Activated CD4-positive, alpha-beta T cell treated with anti-CD3 and anti-CD28 coated beads for 36 hours (primary cell): ENCODE data around the gene SLC9A1. TPM values are rescaled to one million over a fixed set of nuclear protein-coding genes. Genes with fewer than 3 reads are reported as not detected.
"Not testable (repeated sequence)": the region's sequence is repeated elsewhere in the genome, so short reads cannot be mapped to it uniquely, and the experiment has no call there.

ENCODE experiments used
- ATAC-seq: fragments of 200-7000 bp; cut with Tn5 transposase; one replicate; pipeline ENCODE4 v1.10.0; 2021; ENCODE audit warnings: mild to moderate bottlenecking, moderate library complexity
- CTCF ChIA-PET: fragments of 350-600 bp; sonication (Branson Sonifier 250); formaldehyde crosslinking; loops from one replicate; lab custom pipeline; 2021; ENCODE audit warnings: antibody characterized with exemption; lab: Charles Lee
- POLR2A ChIA-PET: fragments of 350-600 bp; sonication (Branson Sonifier 250); formaldehyde crosslinking; loops from one replicate; lab custom pipeline; 2021; ENCODE audit warnings: antibody characterized with exemption, inconsistent platforms; lab: Charles Lee
- DNase-seq: peaks from one replicate; pipeline ENCODE4 v3.0.0-alpha.2; 2020
- H3K27ac Mint-ChIP-seq: one replicate; pipeline ENCODE4 v1.8.0; 2021; ENCODE audit warnings: mixed read lengths
- H3K27me3 Mint-ChIP-seq: one replicate; pipeline ENCODE4 v1.8.0; 2021; ENCODE audit warnings: mixed read lengths
- H3K36me3 Mint-ChIP-seq: one replicate; pipeline ENCODE4 v1.8.0; 2021; ENCODE audit warnings: low read depth, mixed read lengths
- H3K4me1 Mint-ChIP-seq: one replicate; pipeline ENCODE4 v1.8.0; 2021; ENCODE audit warnings: mixed read lengths
- H3K4me3 Mint-ChIP-seq: one replicate; pipeline ENCODE4 v1.8.0; 2021; ENCODE audit warnings: mild to moderate bottlenecking, moderate library complexity, mixed read lengths
- H3K9me3 Mint-ChIP-seq: one replicate; pipeline ENCODE4 v1.8.0; 2021; ENCODE audit warnings: low read depth, mixed read lengths
- intact Hi-C, 2 experiments: fragments of 100-400 bp; cut with DNase I in 1 of 2; cut with micrococcal nuclease in 1 of 2; formaldehyde crosslinking; loops; one replicate each; pipeline versions ENCODE4 v1.14.2 to v1.15.1; 2022 to 2024; cut with DNase I, micrococcal nuclease
- total RNA-seq, 2 experiments: library from RNA; stranded (reverse); gene quantifications; one replicate each; pipeline ENCODE4 v1.2.3, GENCODE V29; 2021

Gene SLC9A1
- 10 to 100 TPM; 15.6 to 20.4 TPM for total RNA-seq

DNA sequence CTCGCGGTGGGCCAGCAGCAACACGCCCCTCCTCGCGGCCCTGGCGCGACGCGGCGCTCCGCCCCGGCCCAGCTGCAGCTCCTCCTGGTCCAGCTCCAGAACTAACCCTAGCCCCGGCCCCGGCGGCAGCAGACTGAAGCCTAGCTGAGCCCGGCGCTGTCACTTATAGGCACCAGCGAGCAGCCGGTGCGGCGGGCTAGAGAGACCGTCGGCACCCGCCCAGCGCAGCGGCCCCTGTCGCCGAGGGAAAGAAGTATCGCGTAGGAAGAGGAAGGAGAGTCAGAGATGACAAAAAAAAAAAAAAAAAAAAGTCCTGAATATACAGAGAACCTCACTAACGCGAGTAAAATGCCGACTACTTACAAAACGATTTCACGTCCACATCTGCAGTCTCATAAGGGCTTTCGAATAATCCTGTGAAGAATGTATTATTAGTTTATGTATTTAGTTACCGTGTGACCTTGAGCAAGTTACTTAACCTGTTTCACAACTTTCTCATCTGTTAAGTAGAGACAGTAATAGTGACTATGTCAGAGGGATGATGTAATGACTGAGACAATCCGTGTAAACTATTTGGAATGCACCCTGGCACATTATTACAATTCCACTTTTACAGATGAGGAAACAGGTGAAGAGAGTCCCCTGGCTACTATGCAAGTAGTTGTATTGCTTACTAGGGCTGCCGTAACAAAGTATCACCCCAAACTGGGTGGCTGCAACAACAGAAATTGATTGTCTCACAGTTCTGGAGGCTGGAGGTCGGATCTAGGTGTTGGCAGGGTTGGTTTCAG is at the start of gene SLC9A1:
SLC9A1 (minus strand) TSS at position 135 of the 791 bp plus-strand sequence. CDS start 791 bp downstream, outside the sequence.
- POLR2A ChIA-PET: interaction anchor here (0.6 to 4.8 kb wide), 18 partner anchors 10 to 201 kb away, joined by 3 to 44 read pairs (median 5); no protein-coding TSS in a partner anchor
- Mint-ChIP-seq H3K4me3 (peak within 1 kb of the TSS; percentile 81), H3K36me3 (peaks cover 5% of the 10 kb centered on the region), H3K9me3 (no peaks in the 10 kb centered on the region), H3K27ac (peak within 1 kb of the TSS; percentile 97), H3K4me1 (peaks cover 42% of the 10 kb centered on the region), H3K27me3 (no peaks in the 10 kb centered on the region)
- peak; percentile 95 for DNase-seq
- ATAC-seq: peak; percentile 90
- CTCF ChIA-PET: interaction anchor here (0.5 to 2.5 kb wide), 22 partner anchors 10 to 921 kb away, joined by 3 to 11 read pairs (median 4); partner anchors contain the start of gene CEP85
- intact Hi-C loops: loop anchor here (1.0 to 5.0 kb wide), 11 partner anchors 18 to 1582 kb away; partner anchors contain the start of genes WDTC1 (in 2 of the 2), GPN2 (in 1 of the 2), NUDC (in 1 of the 2) and TMEM222 (in 1 of the 2)

DNA sequence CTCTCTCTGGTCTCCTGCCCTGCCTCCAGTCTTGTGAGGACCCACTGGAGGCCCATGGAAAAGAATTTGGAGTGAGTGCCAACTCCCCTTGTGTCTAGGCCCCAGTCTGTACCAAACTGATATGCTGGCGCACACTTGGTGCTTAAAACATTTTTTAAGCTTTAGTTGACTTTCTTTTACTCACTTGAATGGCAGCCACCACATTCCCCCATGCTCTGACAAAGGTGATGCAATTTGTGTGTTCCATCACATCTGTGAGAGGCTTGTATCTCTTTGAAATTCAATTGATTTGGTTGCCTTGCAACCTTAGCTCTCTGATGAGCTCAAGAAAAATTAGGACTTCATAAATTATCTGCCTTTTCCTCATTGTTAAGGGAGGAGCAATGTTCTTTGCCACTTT is 49.0 kb upstream of the SLC9A1 start:
- intact Hi-C loops: no loop called here
- Mint-ChIP-seq H3K27ac (no peak overlapping the region), H3K4me3 (no peak overlapping the region), H3K4me1 (no peaks in the 10 kb centered on the region), H3K27me3 (no peaks in the 10 kb centered on the region), H3K36me3 (no peaks in the 10 kb centered on the region), H3K9me3 (no peaks in the 10 kb centered on the region)
- ChIA-PET POLR2A (interaction anchor here (0.6 kb wide), 2 partner anchors 446 to 591 kb away, joined by 3 to 13 read pairs; no protein-coding TSS in a partner anchor), CTCF (interaction anchor here (0.7 to 1.9 kb wide), 7 partner anchors 9 to 93 kb away, joined by 3 to 13 read pairs (median 4); no protein-coding TSS in a partner anchor)
- DNase-seq (no peak), ATAC-seq (no peak)

DNA sequence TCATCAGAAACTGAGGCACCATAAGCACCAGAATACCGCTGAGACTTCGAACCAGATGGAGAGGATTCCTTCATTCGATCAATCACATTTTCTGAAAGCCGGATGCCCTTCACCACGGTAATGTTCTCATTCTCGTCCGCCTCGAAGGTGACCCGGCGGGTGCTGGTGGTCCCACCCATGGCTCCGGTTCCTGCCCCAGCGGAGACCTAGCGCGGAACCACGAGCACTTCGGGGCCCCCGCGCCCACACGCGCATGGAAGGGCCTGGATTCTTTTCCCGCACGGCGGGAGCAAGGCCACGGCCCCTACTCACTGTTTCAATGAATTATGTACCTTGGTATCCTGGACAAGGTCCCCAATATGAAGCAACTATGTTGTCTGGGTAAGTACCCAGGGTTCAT is 46.4 kb upstream of the SLC9A1 start:
- no peaks in the 10 kb centered on the region for H3K27me3 Mint-ChIP-seq
- ATAC-seq (no peak), DNase-seq (no peak)
- no peaks in the 10 kb centered on the region for H3K36me3 Mint-ChIP-seq
- H3K9me3 Mint-ChIP-seq: no peaks in the 10 kb centered on the region
- POLR2A ChIA-PET: interaction anchor here (0.6 kb wide), 1 partner anchor 93 kb away, joined by 3 read pairs; no protein-coding TSS in a partner anchor
- peaks cover 4% of the 10 kb centered on the region for H3K4me1 Mint-ChIP-seq
- CTCF ChIA-PET: interaction anchor here (0.6 to 1.3 kb wide), 3 partner anchors 83 to 170 kb away, joined by 3 to 4 read pairs (median 4); no protein-coding TSS in a partner anchor
- no peak overlapping the region for H3K4me3 Mint-ChIP-seq
- intact Hi-C loops: no loop called here
- no peak overlapping the region for H3K27ac Mint-ChIP-seq

DNA sequence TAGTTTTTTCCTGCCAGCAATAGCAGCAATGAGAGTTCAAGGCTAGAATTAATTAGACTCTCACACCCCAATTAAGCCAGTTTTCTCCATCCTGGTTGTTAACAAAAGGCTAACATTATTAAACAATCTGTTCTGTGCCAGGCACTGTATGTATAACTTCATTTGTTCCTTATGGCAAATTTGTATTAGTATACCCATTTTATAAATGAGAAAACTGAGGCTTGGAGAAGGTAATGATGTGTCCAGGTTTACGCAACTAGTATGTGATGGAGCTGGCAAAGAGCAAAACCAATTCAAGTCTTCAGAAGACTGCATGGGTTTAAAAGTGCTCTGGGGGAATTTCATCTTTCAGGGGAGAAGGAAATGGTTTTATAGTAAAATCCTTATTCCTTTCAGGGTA is 38.3 kb upstream of the SLC9A1 start:
- Mint-ChIP-seq H3K27me3 (no peaks in the 10 kb centered on the region), H3K4me3 (no peak overlapping the region), H3K36me3 (no peaks in the 10 kb centered on the region), H3K27ac (no peak overlapping the region), H3K4me1 (peaks cover 4% of the 10 kb centered on the region), H3K9me3 (no peaks in the 10 kb centered on the region)
- no peak for ATAC-seq
- DNase-seq: no peak
- POLR2A ChIA-PET: interaction anchor here (0.6 kb wide), 1 partner anchor 62 kb away, joined by 3 read pairs; no protein-coding TSS in a partner anchor
- intact Hi-C loops: loop anchor here in 1 of 2 experiments (10.0 kb wide), 1 partner anchor 148 kb away; no protein-coding TSS in a partner anchor
- CTCF ChIA-PET: no interaction called here

DNA sequence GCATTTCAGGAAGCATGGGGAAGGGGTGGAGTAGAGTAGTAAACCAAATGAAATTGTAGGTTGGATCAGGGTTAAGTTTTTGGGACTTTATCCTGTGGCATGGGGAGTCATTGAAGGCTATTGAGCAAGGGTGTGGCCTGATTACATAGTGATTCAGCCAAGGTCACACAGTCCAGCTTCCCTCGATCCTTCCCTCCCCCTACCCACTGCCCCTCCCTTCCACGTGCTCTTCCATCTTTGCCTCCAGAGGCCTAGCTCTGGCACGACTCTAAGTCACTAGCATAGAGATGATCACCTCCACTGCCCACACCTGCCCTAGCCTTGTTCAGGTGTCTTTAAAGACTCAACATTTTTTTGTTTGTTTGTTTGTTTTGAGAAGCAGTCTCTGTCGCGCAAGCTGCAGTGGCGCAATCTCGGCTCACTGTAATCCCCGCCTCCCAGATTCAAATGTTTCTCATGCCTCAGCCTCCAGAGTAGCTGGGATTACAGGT is 37.2 kb upstream of the SLC9A1 start:
- no peak overlapping the region for H3K27ac Mint-ChIP-seq

DNA sequence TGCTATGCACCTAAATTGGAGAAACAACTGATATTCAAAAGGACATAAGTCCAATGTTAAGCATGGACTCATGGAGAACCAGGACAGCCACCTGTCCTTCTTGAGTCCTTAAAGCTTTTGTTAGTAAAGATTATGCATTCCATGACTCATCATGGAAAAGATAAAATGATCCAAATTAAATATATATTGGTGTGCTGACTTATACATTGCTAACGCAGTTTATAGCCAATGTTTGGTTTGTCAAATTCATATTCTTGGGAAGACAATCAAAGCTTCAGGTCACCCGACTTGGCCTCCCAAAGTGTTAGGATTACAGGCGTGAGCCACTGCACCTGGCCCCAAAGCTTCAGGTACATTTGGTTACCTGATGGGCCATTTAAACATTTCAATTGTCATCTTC is 29.7 kb upstream of the SLC9A1 start:
- ATAC-seq, H3K36me3 Mint-ChIP-seq, H3K4me3 Mint-ChIP-seq, H3K9me3 Mint-ChIP-seq, H3K27me3 Mint-ChIP-seq, H3K27ac Mint-ChIP-seq, POLR2A ChIA-PET, H3K4me1 Mint-ChIP-seq, DNase-seq, intact Hi-C loops: not testable (repeated sequence)
- CTCF ChIA-PET: interaction anchor here (0.7 to 1.3 kb wide), 5 partner anchors 13 to 138 kb away, joined by 3 to 4 read pairs (median 4); no protein-coding TSS in a partner anchor

More for the DNA sequence above, 37.2 kb upstream of the SLC9A1 start:
- no peak overlapping the region for H3K4me3 Mint-ChIP-seq
- intact Hi-C loops: loop anchor here in 1 of 2 experiments (10.0 kb wide), 1 partner anchor 147 kb away; no protein-coding TSS in a partner anchor
- H3K9me3 Mint-ChIP-seq: no peaks in the 10 kb centered on the region
- ChIA-PET CTCF (interaction anchor here (0.9 kb wide), 1 partner anchor 145 kb away, joined by 3 read pairs; no protein-coding TSS in a partner anchor), POLR2A (no interaction called here)
- H3K27me3 Mint-ChIP-seq: no peaks in the 10 kb centered on the region
- H3K4me1 Mint-ChIP-seq: no peaks in the 10 kb centered on the region
- no peaks in the 10 kb centered on the region for H3K36me3 Mint-ChIP-seq
- DNase-seq (no peak), ATAC-seq (no peak)

DNA sequence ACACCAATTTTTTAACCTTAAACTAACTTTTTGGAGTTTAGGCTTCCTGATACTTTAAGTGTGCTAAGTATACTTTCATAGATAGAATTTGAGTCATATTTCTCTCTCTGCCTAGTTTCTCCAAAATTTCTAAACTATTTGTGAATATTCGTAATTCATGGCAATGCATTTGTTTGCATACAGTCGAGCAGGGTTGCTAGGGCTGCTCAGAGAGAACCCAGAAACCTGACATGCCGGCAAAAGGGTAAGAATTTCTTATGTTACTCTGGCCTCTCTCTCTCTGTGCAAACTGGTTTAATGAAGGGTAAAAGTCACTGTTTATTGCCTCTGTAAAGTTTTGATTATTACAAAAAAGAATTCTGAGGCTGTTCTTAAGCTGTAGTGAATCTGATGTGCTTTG is 25.1 kb upstream of the SLC9A1 start:
- H3K9me3 Mint-ChIP-seq: peaks cover 5% of the 10 kb centered on the region
- ChIA-PET POLR2A (no interaction called here), CTCF (no interaction called here)
- H3K4me3 Mint-ChIP-seq: no peak overlapping the region
- H3K36me3 Mint-ChIP-seq: peaks cover 4% of the 10 kb centered on the region
- intact Hi-C loops: no loop called here
- no peaks in the 10 kb centered on the region for H3K27me3 Mint-ChIP-seq
- no peak for DNase-seq
- no peak overlapping the region for H3K27ac Mint-ChIP-seq
- H3K4me1 Mint-ChIP-seq: no peaks in the 10 kb centered on the region
- ATAC-seq: no peak

DNA sequence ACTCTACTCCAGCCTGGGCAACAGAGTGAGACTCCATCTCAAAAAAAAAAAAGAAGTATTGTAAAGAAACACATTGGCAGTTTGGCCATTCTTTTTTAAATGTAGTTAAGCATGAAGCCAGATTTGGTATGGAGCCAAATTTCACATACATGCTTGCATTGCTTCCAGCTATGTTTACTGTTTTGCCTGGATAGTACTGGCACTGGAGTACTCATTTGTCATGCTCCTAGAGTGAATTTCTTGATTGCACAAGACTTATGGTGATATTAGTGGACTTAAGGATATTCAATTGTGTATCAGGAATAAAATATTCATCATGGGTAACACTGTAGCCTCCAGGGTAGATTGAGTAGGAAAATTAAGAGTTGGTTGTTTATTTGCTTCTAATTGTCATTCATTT is 24.5 kb upstream of the SLC9A1 start:
- ATAC-seq (no peak), DNase-seq (no peak)
- ChIA-PET POLR2A (no interaction called here), CTCF (interaction anchor here (1.1 kb wide), 1 partner anchor 15 kb away, joined by 3 read pairs; no protein-coding TSS in a partner anchor)
- H3K9me3 Mint-ChIP-seq: peaks cover 5% of the 10 kb centered on the region
- no peaks in the 10 kb centered on the region for H3K27me3 Mint-ChIP-seq
- intact Hi-C loops: no loop called here
- peaks cover 4% of the 10 kb centered on the region for H3K36me3 Mint-ChIP-seq
- H3K4me3 Mint-ChIP-seq: no peak overlapping the region
- H3K27ac Mint-ChIP-seq: no peak overlapping the region
- no peaks in the 10 kb centered on the region for H3K4me1 Mint-ChIP-seq

DNA sequence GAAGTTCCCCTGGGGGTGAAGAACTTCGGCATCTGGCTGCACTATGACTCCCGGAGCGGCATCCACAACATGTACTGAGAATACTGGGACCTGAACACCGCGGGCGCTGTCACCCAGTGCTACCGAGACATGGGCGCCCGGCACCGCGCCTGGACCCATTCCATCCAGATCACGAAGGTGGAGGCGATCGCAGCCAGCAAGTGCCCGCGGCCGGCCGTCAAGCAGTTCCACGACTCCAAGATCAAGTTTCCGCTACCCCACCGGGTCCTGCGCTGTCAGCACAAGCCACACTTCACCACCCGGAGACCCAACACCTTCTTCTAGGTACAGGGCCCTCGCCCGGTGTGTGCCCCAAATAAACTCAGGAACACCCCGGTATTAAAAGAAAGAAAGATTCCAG is 22.0 kb upstream of the SLC9A1 start:
- Mint-ChIP-seq H3K4me3 (no peak overlapping the region), H3K27ac (no peak overlapping the region), H3K27me3 (no peaks in the 10 kb centered on the region), H3K4me1 (no peaks in the 10 kb centered on the region), H3K9me3 (peaks cover 2% of the 10 kb centered on the region), H3K36me3 (no peaks in the 10 kb centered on the region)
- intact Hi-C loops: no loop called here
- POLR2A ChIA-PET: no interaction called here
- DNase-seq: no peak
- ATAC-seq: no peak
- CTCF ChIA-PET: no interaction called here

DNA sequence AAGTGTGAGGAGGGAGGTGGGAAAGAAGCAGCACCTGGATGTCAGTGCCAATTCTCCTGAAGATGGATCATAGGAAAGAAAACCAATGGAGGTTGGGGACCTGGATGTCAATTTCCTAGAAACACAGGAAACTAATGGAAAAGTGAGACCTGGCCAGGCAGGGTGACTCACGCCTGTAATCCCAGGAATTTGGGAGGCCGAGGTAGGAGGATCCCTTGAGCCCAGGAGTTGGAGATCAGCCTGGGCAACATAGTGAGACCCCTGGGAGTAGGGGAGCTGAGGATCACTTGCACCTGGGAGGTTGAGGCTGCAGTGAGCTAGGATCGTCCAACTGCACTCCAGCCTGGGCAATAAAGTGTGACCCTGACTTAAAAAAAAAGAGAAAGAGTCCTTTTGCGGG is 21.4 kb upstream of the SLC9A1 start:
- no peak overlapping the region for H3K27ac Mint-ChIP-seq
- no peak overlapping the region for H3K4me3 Mint-ChIP-seq
- CTCF ChIA-PET: no interaction called here
- ATAC-seq (no peak), DNase-seq (no peak)
- H3K27me3 Mint-ChIP-seq: no peaks in the 10 kb centered on the region
- H3K4me1 Mint-ChIP-seq: no peaks in the 10 kb centered on the region
- POLR2A ChIA-PET: no interaction called here
- peaks cover 2% of the 10 kb centered on the region for H3K9me3 Mint-ChIP-seq
- intact Hi-C loops: no loop called here
- no peaks in the 10 kb centered on the region for H3K36me3 Mint-ChIP-seq

DNA sequence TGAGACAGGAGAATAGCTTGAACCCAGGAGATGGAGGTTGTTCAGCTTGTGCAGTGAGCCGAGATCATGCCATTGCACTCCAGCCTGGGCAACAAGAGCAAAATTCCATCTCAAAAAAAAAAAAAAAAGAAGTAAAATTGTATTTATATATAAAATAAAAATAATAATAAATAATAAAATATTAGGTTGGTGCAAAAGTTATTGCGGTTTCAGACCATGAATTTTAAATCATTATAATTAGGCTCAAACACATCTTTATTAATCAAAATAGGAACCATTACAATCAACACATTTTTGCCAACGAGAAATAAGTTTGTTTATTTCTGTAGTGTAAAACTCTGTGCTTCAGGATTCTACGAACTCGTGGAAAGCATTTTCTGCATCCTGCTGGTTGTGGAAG is 18.1 kb upstream of the SLC9A1 start:
- CTCF ChIA-PET: interaction anchor here (0.7 kb wide), 1 partner anchor 499 kb away, joined by 4 read pairs; no protein-coding TSS in a partner anchor
- H3K27ac Mint-ChIP-seq, intact Hi-C loops, H3K4me3 Mint-ChIP-seq, H3K4me1 Mint-ChIP-seq, H3K36me3 Mint-ChIP-seq, H3K27me3 Mint-ChIP-seq, ATAC-seq, H3K9me3 Mint-ChIP-seq, DNase-seq: not testable (repeated sequence)
- POLR2A ChIA-PET: interaction anchor here (1.0 kb wide), 1 partner anchor 19 kb away, joined by 3 read pairs; the partner anchor contains the start of gene SLC9A1
